HepG2 (cell line): ENCODE results near the gene AGXT. TPM values are rescaled to one million over a fixed set of nuclear protein-coding genes. Genes with fewer than 3 reads are reported as not detected.
A peak's percentile ranks its signal among the peaks of the same experiment; 100 is the strongest.

ENCODE experiments used
- ATAD3A ChIP-seq: sonication (generic); formaldehyde crosslinking; IDR thresholded peaks from 2 replicates; pipeline ENCODE4 v1.4.0; 2020; ENCODE audit warnings: missing genetic modification reagents
- DR1 ChIP-seq: sonication (generic); formaldehyde crosslinking; IDR thresholded peaks from 2 replicates; pipeline ENCODE4 v1.8.0; 2021; ENCODE audit warnings: mild to moderate bottlenecking, missing genetic modification reagents, inconsistent platforms
- MYNN ChIP-seq: sonication (generic); formaldehyde crosslinking; IDR thresholded peaks from 2 replicates; pipeline ENCODE4 v1.4.0; 2020; ENCODE audit warnings: mild to moderate bottlenecking, low read depth, missing genetic modification reagents
- NKX3-1 ChIP-seq: sonication (generic); formaldehyde crosslinking; IDR thresholded peaks from 2 replicates; pipeline ENCODE4 v1.5.0; 2020; ENCODE audit warnings: missing genetic modification reagents
- NRL ChIP-seq: sonication (generic); formaldehyde crosslinking; IDR thresholded peaks from 2 replicates; pipeline ENCODE4 v1.5.0; 2020; ENCODE audit warnings: missing genetic modification reagents, mild to moderate bottlenecking, moderate library complexity, borderline replicate concordance
- SETDB1 ChIP-seq: sonication (generic); formaldehyde crosslinking; IDR thresholded peaks from 2 replicates; pipeline ENCODE4 v1.5.1; 2020; ENCODE audit warnings: missing genetic modification reagents, mild to moderate bottlenecking, borderline replicate concordance
- SMAD3 ChIP-seq: sonication (generic); formaldehyde crosslinking; IDR thresholded peaks from 2 replicates; pipeline ENCODE4 v1.4.0; 2020; ENCODE audit warnings: missing genetic modification reagents
- TAF1 ChIP-seq: sonication (generic); formaldehyde crosslinking; IDR thresholded peaks from 2 replicates; pipeline ENCODE4 v1.4.0; 2020; ENCODE audit warnings: missing genetic modification reagents
- TBP ChIP-seq: sonication (generic); formaldehyde crosslinking; IDR thresholded peaks from 2 replicates; pipeline ENCODE4 v1.5.0; 2020; ENCODE audit warnings: missing genetic modification reagents
- ZFY ChIP-seq: sonication (generic); formaldehyde crosslinking; IDR thresholded peaks from 2 replicates; pipeline ENCODE4 v1.4.0; 2020; ENCODE audit warnings: missing genetic modification reagents
- ZNF234 ChIP-seq: sonication (generic); formaldehyde crosslinking; conservative IDR thresholded peaks from 2 replicates; pipeline ENCODE4 v1.5.1; 2020; ENCODE audit warnings: mild to moderate bottlenecking, missing genetic modification reagents
- ZNF432 ChIP-seq: sonication (generic); formaldehyde crosslinking; IDR thresholded peaks from 2 replicates; pipeline ENCODE4 v1.5.0; 2020; ENCODE audit warnings: missing genetic modification reagents, mild to moderate bottlenecking, borderline replicate concordance
- ZNF550 ChIP-seq: sonication (generic); formaldehyde crosslinking; IDR thresholded peaks from 2 replicates; pipeline ENCODE4 v1.4.0; 2020; ENCODE audit warnings: mild to moderate bottlenecking, missing genetic modification reagents, borderline replicate concordance
- ZNF569 ChIP-seq: sonication (generic); formaldehyde crosslinking; IDR thresholded peaks from 2 replicates; pipeline ENCODE4 v1.5.0; 2020; ENCODE audit warnings: mild to moderate bottlenecking, missing genetic modification reagents, moderate library complexity, borderline replicate concordance
- ZNF616 ChIP-seq: sonication (generic); formaldehyde crosslinking; IDR thresholded peaks from 2 replicates; pipeline ENCODE4 v1.5.0; 2020; ENCODE audit warnings: low read depth, mild to moderate bottlenecking, missing genetic modification reagents
- ZNF678 ChIP-seq: sonication (generic); formaldehyde crosslinking; IDR thresholded peaks from 2 replicates; pipeline ENCODE4 v1.4.0; 2020; ENCODE audit warnings: mild to moderate bottlenecking, missing genetic modification reagents
- ZNF746 ChIP-seq: sonication (generic); formaldehyde crosslinking; IDR thresholded peaks from 2 replicates; pipeline ENCODE4 v1.8.0; 2022; ENCODE audit warnings: mild to moderate bottlenecking, missing genetic modification reagents
- ZNF772 ChIP-seq: sonication (generic); formaldehyde crosslinking; IDR thresholded peaks from 2 replicates; pipeline ENCODE4 v1.5.0; 2020; ENCODE audit warnings: mild to moderate bottlenecking, missing genetic modification reagents
- polyA plus RNA-seq, 8 experiments: library from polyadenylated mRNA; depleted of rRNA in 3 of 8; stranded (reverse) in 7 of 8; unstranded in 1 of 8; fragments of >200 nt; fragmentation: Illumina TruSeq in 4 of 8; extraction: Trizol in 4 of 8; gene quantifications; 2 replicates each; pipeline versions ENCODE4 v1.2.1 to v1.2.3, GENCODE V29; 2011 to 2016; ENCODE audit warnings: low read depth in 4 of 8, missing spikeins in 1 of 8, mixed read lengths in 1 of 8; ENCODE audit not compliant: insufficient read depth in 1 of 8
- total RNA-seq, 5 experiments: library from RNA; depleted of rRNA; stranded (reverse); fragments of >200 nt; fragmentation: Illumina TruSeq; extraction: Trizol; gene quantifications; 2 replicates each; pipeline ENCODE4 v1.2.3, GENCODE V29; 2016; ENCODE audit warnings: low read depth in 1 of 5
- TF ChIP-seq, protein P1 (sequence below): sonication (generic); formaldehyde crosslinking; conservative IDR thresholded peaks from 2 replicates; pipeline ENCODE4 v1.4.0; 2020; ENCODE audit warnings: missing genetic modification reagents
- TF ChIP-seq, protein P2 (sequence below), 2 experiments: sonication (generic) in 1 of 2; formaldehyde crosslinking in 1 of 2; IDR thresholded peaks; 2 replicates each; pipeline versions ENCODE4 v1.5.1 to v1.6.1; 2011 to 2020; ENCODE audit warnings: borderline replicate concordance in 1 of 2, low read depth in 1 of 2, low read length in 1 of 2, mild to moderate bottlenecking in 1 of 2, missing genetic modification reagents in 1 of 2, moderate library complexity in 1 of 2
- TF ChIP-seq, protein P3 (sequence below): sonication (generic); formaldehyde crosslinking; IDR thresholded peaks from 2 replicates; pipeline ENCODE4 v1.5.0; 2020; ENCODE audit warnings: missing genetic modification reagents
- TF ChIP-seq, protein P4 (sequence below): sonication (generic); formaldehyde crosslinking; IDR thresholded peaks from 2 replicates; pipeline ENCODE4 v1.8.0; 2022; ENCODE audit warnings: mild to moderate bottlenecking, missing genetic modification reagents; ENCODE audit not compliant: insufficient replicate concordance

AGXT gene
- total and polyA plus RNA-seq, 2 of the 13 experiments (the other 11 are each of a cell fraction or from before 2014, with no cell fraction given), result 41.9 to 96.1 TPM

DNA sequence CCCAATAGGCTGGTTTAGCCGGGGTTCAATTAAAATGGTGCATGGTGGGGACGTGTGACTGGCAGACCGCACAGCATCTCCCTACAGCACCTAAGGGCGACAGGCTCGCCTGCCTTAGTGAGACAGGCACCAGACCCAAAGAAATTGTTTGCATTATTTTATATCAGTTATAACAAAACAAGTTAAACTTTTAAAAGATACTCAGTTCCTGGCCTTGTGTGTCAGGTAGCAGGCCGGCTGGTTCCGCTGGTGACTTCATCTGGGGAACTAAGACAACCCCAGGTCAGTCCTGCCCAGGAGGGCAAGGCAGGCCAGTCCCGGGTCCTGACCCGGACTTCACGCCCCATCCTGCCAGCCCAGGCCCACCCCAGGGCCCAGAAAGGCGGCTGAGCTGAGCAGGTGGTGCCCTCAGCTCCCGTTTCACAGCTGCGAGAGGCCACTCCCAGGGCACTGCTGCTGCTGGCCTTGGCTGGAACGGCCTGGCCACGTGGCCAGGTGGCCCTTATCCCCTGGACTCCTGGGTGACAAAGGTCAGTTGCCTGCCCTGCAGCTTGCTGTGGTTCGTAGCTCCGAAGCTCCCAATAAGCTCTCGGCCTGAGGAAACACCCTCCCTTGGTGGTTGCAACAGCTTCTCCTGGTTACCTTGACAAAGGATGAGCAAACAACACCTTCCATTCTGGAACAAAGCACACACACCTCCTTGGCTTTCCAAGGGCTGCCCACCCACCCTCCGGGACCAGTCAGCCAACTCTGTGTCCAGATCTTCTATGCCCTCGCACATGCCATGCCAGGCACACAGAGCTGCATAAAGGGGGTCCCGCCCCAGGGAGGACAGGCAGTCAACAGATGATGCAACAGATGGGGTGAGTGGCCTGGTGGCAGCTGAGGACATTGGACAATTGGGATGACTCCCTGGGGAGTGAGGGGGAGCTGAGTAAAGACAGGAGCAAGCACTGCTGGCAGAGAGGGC lies 11.3 kb upstream of the AGXT start (continued):
- TF ChIP-seq, protein P1, sequence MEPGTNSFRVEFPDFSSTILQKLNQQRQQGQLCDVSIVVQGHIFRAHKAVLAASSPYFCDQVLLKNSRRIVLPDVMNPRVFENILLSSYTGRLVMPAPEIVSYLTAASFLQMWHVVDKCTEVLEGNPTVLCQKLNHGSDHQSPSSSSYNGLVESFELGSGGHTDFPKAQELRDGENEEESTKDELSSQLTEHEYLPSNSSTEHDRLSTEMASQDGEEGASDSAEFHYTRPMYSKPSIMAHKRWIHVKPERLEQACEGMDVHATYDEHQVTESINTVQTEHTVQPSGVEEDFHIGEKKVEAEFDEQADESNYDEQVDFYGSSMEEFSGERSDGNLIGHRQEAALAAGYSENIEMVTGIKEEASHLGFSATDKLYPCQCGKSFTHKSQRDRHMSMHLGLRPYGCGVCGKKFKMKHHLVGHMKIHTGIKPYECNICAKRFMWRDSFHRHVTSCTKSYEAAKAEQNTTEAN (CRISPR knock-in tag), result peak; percentile 95
- TF ChIP-seq ZNF569 (CRISPR knock-in tag) (peak; percentile 99), ZNF616 (CRISPR knock-in tag) (peak; percentile 96), TAF1 (CRISPR knock-in tag) (peak; percentile 56; the same call in 1 of the 2 replicates), ZNF678 (CRISPR knock-in tag) (no peak), SETDB1 (peak; percentile 60; the same call in 1 of the 2 replicates), TBP (CRISPR knock-in tag) (no peak), ZNF550 (CRISPR knock-in tag) (peak; percentile 97), ZNF746 (CRISPR knock-in tag) (peak; percentile 97), ZFY (CRISPR knock-in tag) (peak; percentile 95), DR1 (CRISPR knock-in tag) (peak; percentile 93), NRL (CRISPR knock-in tag) (peak; percentile 98), ATAD3A (CRISPR knock-in tag) (no peak), ZNF772 (CRISPR knock-in tag) (peak; percentile 99), ZNF432 (CRISPR knock-in tag) (no peak), ZNF234 (CRISPR knock-in tag) (peak; percentile 88), MYNN (CRISPR knock-in tag) (no peak), SMAD3 (peak; percentile 94; the same call in 1 of the 2 replicates), NKX3-1 (0 out of 2 replicates have a peak, but pooled peaks have one; percentile 75)
- TF ChIP-seq, protein P2, sequence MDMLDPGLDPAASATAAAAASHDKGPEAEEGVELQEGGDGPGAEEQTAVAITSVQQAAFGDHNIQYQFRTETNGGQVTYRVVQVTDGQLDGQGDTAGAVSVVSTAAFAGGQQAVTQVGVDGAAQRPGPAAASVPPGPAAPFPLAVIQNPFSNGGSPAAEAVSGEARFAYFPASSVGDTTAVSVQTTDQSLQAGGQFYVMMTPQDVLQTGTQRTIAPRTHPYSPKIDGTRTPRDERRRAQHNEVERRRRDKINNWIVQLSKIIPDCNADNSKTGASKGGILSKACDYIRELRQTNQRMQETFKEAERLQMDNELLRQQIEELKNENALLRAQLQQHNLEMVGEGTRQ (IDR thresholded peaks at IDR 0.05; ENCODE audit: low read depth, low read length), result peak; percentile 94
- TF ChIP-seq, protein P2 (CRISPR knock-in tag; IDR thresholded peaks at IDR 0.05; ENCODE audit: borderline replicate concordance), result peak; percentile 96
- TF ChIP-seq, protein P3, sequence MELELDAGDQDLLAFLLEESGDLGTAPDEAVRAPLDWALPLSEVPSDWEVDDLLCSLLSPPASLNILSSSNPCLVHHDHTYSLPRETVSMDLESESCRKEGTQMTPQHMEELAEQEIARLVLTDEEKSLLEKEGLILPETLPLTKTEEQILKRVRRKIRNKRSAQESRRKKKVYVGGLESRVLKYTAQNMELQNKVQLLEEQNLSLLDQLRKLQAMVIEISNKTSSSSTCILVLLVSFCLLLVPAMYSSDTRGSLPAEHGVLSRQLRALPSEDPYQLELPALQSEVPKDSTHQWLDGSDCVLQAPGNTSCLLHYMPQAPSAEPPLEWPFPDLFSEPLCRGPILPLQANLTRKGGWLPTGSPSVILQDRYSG (CRISPR knock-in tag), result no peak
- TF ChIP-seq, protein P4, sequence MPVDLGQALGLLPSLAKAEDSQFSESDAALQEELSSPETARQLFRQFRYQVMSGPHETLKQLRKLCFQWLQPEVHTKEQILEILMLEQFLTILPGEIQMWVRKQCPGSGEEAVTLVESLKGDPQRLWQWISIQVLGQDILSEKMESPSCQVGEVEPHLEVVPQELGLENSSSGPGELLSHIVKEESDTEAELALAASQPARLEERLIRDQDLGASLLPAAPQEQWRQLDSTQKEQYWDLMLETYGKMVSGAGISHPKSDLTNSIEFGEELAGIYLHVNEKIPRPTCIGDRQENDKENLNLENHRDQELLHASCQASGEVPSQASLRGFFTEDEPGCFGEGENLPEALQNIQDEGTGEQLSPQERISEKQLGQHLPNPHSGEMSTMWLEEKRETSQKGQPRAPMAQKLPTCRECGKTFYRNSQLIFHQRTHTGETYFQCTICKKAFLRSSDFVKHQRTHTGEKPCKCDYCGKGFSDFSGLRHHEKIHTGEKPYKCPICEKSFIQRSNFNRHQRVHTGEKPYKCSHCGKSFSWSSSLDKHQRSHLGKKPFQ (CRISPR knock-in tag), result peak; percentile 98
